Measurements from ENCODE around the gene PPP2R2D.

DNA sequence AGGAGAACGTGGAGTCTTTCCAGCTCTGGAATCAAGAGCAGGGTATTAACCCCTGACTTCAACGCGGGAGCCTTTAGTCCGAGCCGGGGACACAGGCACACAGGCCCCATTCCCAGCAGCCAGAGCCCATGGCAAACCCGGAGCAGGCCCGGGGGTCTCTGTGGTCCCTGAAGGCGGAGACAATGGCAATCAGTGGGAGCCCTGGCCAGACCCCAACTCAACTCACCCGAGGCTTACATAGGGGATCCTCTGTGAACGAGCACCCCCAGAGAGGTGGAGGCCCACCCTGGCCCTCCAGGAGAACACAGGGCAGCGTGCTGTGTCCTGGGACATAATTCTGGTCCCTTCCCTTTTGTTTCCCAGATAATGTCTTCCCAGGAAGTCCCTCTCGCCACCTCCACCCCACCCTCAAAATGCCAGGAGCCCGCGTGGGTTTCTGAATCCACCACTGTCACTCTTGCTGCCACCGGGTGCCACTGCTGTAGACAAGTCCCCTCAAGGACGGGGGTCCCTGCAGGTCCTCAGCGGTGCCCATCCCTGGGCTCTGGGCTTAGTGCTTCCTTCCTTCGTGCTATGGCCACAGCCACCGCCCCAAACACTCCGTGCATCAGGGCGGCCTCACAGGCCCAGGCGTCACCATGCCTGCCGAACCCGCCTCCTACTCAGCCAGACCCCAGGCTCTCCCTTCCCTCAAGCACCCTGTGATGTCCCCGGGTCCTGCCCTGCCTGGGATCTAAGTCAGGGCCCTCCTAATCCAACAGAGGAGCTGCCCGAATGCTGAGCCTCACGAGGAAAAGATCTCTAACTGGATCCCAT, 28.6 kb upstream of the PPP2R2D start:
- TF ChIP-seq ARNT (IDR thresholded peaks at IDR 0.05) (no peak), NFRKB (IDR thresholded peaks at IDR 0.05) (no peak), FOXK2 (IDR thresholded peaks at IDR 0.05) (no peak)
